ENCODE measurements around the gene HIBCH. TPM values are rescaled to one million over a fixed set of nuclear protein-coding genes. Genes with fewer than 3 reads are reported as not detected.

HIBCH gene
- total and polyA plus RNA-seq, 2 experiments from 2014 or later: 15.9 to 70.0 TPM

GRCh38 chr2:190266314-190266713 lies 53.3 kb downstream of the HIBCH start:
- H3K4me1 ChIP-seq (ENCODE audit: low read depth): peaks cover 7% of the 10 kb centered on the region
- no peaks in the 10 kb centered on the region for H3K36me3 ChIP-seq
- no peaks in the 10 kb centered on the region for H3K27me3 ChIP-seq
- no peak overlapping the region for H3K4me3 ChIP-seq
- no peak overlapping the region for H3K27ac ChIP-seq
- no peak for DNase-seq (ENCODE audit: low read depth in 1 of 2, low spot score in 1 of 2)
- TF ChIP-seq CTCF (IDR thresholded peaks at IDR 0.05; ENCODE audit: low read depth, low read length): no peak
- peaks cover 2% of the 10 kb centered on the region for H3K9me3 ChIP-seq (ENCODE audit: low read depth)

DNA sequence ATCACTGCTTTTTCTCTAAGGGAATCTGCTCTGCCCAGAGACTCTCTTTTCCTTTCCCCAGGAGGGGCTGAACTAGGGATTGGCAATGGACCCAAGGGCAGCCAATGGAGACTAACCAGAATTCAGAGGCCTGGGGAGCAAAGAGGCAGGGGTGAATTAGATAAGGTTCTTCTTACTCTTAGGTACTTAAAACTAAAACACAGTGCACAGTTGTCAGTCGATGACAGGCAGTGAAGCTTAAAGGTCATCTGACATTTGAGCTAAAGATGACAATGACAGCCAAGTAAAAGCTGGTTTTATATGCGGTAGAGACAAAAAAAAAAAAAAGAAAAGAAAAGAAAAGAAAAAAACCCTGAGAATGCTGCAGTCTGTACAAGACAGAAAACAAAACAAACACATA lies 57.8 kb downstream of the HIBCH start:
- Histone ChIP-seq H3K27me3 (no peaks in the 10 kb centered on the region), H3K4me1 (ENCODE audit: low read depth) (peaks cover 7% of the 10 kb centered on the region), H3K9me3 (ENCODE audit: low read depth) (peaks cover 2% of the 10 kb centered on the region), H3K27ac (no peak overlapping the region), H3K4me3 (no peak overlapping the region), H3K36me3 (peaks cover 4% of the 10 kb centered on the region)
- no peak for DNase-seq (ENCODE audit: low read depth in 1 of 2, low spot score in 1 of 2)
- no peak for TF ChIP-seq CTCF (IDR thresholded peaks at IDR 0.05; ENCODE audit: low read depth, low read length)

GRCh38 chr2:190256087-190256486 lies 63.5 kb downstream of the HIBCH start:
- H3K4me3 ChIP-seq: no peak overlapping the region
- no peaks in the 10 kb centered on the region for H3K9me3 ChIP-seq (ENCODE audit: low read depth)
- no peaks in the 10 kb centered on the region for H3K27me3 ChIP-seq
- H3K36me3 ChIP-seq: peaks cover 4% of the 10 kb centered on the region
- no peaks in the 10 kb centered on the region for H3K4me1 ChIP-seq (ENCODE audit: low read depth)
- no peak for DNase-seq (ENCODE audit: low read depth in 1 of 2, low spot score in 1 of 2)
- no peak overlapping the region for H3K27ac ChIP-seq
- no peak for TF ChIP-seq CTCF (IDR thresholded peaks at IDR 0.05; ENCODE audit: low read depth, low read length)

DNA sequence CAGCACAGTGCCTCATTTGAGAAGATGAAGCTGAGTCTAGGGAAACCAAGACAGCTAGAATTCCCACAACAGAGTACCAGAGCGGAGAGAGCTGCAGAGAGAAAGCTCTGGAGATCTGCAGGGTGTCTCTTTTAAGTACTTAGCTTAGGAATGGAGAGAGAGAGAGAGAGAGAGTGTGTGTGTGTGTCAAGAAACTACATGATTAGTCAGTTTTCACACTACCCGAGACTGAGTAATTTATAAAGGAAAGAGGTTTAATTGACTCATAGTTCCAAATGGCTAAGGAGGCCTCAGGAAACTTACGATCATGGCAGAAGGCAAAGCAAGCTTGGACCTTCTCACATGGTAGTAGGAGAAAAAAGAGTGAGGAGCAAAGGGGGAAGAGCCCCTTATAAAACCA lies 64.0 kb downstream of the HIBCH start:
- DNase-seq (ENCODE audit: low read depth in 1 of 2, low spot score in 1 of 2): no peak
- no peak overlapping the region for H3K4me3 ChIP-seq
- no peak for TF ChIP-seq CTCF (IDR thresholded peaks at IDR 0.05; ENCODE audit: low read depth, low read length)
- H3K27me3 ChIP-seq: no peaks in the 10 kb centered on the region
- no peaks in the 10 kb centered on the region for H3K9me3 ChIP-seq (ENCODE audit: low read depth)
- peaks cover 4% of the 10 kb centered on the region for H3K36me3 ChIP-seq
- H3K27ac ChIP-seq: no peak overlapping the region
- no peaks in the 10 kb centered on the region for H3K4me1 ChIP-seq (ENCODE audit: low read depth)

DNA sequence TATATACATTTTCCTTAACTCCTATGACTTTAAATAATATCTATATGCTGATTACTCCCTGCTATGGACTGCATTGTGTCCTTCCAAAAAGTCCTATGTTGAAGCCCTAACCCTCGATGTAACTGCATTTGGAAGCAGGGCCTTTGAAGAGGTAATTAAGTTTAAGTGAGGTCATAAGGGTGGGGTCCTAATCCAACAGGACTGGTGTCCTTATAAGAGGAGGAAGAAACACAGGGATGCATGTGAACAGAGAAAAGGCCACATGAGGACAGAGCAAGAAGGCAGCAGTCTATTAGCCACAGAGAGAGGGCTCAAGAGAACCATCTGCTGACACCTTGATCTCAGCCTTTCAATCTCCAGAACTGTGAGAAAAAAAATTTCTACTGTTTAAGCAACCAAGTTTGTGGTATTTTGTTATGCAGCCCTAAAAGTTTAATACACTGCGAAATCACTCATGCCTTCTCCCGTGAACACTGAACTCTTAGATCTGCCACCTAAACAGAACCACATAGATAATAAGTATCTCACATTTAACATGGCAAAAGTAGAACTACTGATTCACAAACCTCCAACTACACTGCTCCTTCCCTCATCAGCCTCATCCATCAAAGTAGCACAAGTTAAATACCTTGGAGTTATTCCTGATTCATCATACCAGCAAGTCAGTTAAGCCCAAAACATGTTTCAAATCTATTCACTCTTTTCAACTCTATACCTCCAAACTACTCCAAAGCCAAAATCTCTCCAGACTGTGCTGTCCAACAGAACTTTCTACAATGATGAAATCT lies 65.4 kb downstream of the HIBCH start:
- H3K27me3 ChIP-seq: no peaks in the 10 kb centered on the region
- H3K36me3 ChIP-seq: peaks cover 4% of the 10 kb centered on the region
- no peaks in the 10 kb centered on the region for H3K9me3 ChIP-seq (ENCODE audit: low read depth)
- DNase-seq (ENCODE audit: low read depth in 1 of 2, low spot score in 1 of 2): no peak
- H3K4me1 ChIP-seq (ENCODE audit: low read depth): no peaks in the 10 kb centered on the region
- H3K4me3 ChIP-seq: no peak overlapping the region
- no peak for TF ChIP-seq CTCF (IDR thresholded peaks at IDR 0.05; ENCODE audit: low read depth, low read length)
- no peak overlapping the region for H3K27ac ChIP-seq

Data from cardiac muscle cell (in vitro differentiated cells and primary cell).